C1 segment of cervical spinal cord (tissue), 14 donors: ENCODE measurements around the gene TOLLIP.
"Not testable (repeated sequence)": the region's sequence is repeated elsewhere in the genome, so short reads cannot be mapped to it uniquely, and the experiment has no call there.

Experiments used
- DNase-seq, 14 donors: peaks; one replicate each; lab custom pipeline; 2025; lab: John Stamatoyannopoulos, UW

TOLLIP gene

GRCh38 chr11:1264444-1264843 is 45.0 kb downstream of the TOLLIP start:
- peak in 1 of 14 donors; percentile 4 for DNase-seq

GRCh38 chr11:1263010-1263409 is 46.4 kb downstream of the TOLLIP start:
- no peak for DNase-seq

GRCh38 chr11:1262172-1263006 is 47.0 kb downstream of the TOLLIP start:
- peak; percentile 31 to 92 (median 80) for DNase-seq

- DNase-seq, result no peak
Measured at GRCh38 chr11:1261241-1262071, 48.0 kb downstream of the TOLLIP start.

- DNase-seq, result no peak
Measured at GRCh38 chr11:1260620-1261019, 48.8 kb downstream of the TOLLIP start.

- DNase-seq, result no peak
Measured at GRCh38 chr11:1260023-1260501, 49.4 kb downstream of the TOLLIP start.

GRCh38 chr11:1259561-1259960 is 49.9 kb downstream of the TOLLIP start:
- DNase-seq, result no peak

GRCh38 chr11:1259076-1259461 is 50.4 kb downstream of the TOLLIP start:
- DNase-seq, result no peak

GRCh38 chr11:1258401-1259075 is 50.9 kb downstream of the TOLLIP start:
- no peak for DNase-seq

- DNase-seq, result no peak
Measured at GRCh38 chr11:1257916-1258315, 51.5 kb downstream of the TOLLIP start.

GRCh38 chr11:1257366-1257765 is 52.1 kb downstream of the TOLLIP start:
- no peak for DNase-seq

GRCh38 chr11:1256257-1257045 is 53.0 kb downstream of the TOLLIP start:
- no peak for DNase-seq

GRCh38 chr11:1255151-1255550 is 54.3 kb downstream of the TOLLIP start:
- DNase-seq, result no peak

- DNase-seq, result no peak
Measured at GRCh38 chr11:1254733-1255132, 54.7 kb downstream of the TOLLIP start.

- DNase-seq, result no peak
Measured at GRCh38 chr11:1254086-1254648, 55.3 kb downstream of the TOLLIP start.

GRCh38 chr11:1253103-1253485 is 56.3 kb downstream of the TOLLIP start:
- DNase-seq, result no peak

GRCh38 chr11:1252371-1253102 is 56.9 kb downstream of the TOLLIP start:
- no peak for DNase-seq

- DNase-seq, result no peak
Measured at GRCh38 chr11:1251236-1251770, 58.1 kb downstream of the TOLLIP start.

- not testable (repeated sequence) for DNase-seq
Measured at GRCh38 chr11:1250411-1250810, 59.0 kb downstream of the TOLLIP start.

- DNase-seq, result not testable (repeated sequence)
Measured at GRCh38 chr11:1248951-1249350, 60.5 kb downstream of the TOLLIP start.
